OCI-LY7 (cell line): ENCODE results near the gene SBF2. TPM values are rescaled to one million over a fixed set of nuclear protein-coding genes. Genes with fewer than 3 reads are reported as not detected.

ENCODE experiments used
- BruUV-seq: library from RNA; stranded (reverse); fragments of 400-500 nt; replicated peaks from 2 replicates; lab custom pipeline; 2021; lab: Mats Ljungman, UMichigan
- CTCF ChIA-PET: fragments of 300-600 bp; sonication (Branson Sonifier 250); formaldehyde crosslinking; loops from one replicate; lab custom pipeline; 2022; ENCODE audit warnings: antibody characterized with exemption; ENCODE audit not compliant: unreplicated experiment; lab: Charles Lee
- POLR2A ChIA-PET: fragments of 300-600 bp; sonication (Branson Sonifier 250); formaldehyde crosslinking; loops from one replicate; lab custom pipeline; 2022; ENCODE audit warnings: antibody characterized with exemption; lab: Charles Lee
- DNase-seq: peaks from one replicate; pipeline ENCODE4 v3.0.0-alpha.2; 2015; ENCODE audit warnings: low spot score
- H2AFZ ChIP-seq: fragments of 200-600 bp; sonication (generic), shearing (Covaris generic); 2 replicates; pipeline ENCODE4 v1.6.1; 2014; ENCODE audit warnings: mild to moderate bottlenecking, antibody characterized with exemption, low read length, moderate library complexity
- H3K27ac ChIP-seq: fragments of 200-600 bp; sonication (generic); 2 replicates; pipeline ENCODE4 v1.5.1; 2014; ENCODE audit warnings: mixed run types, low read depth, mild to moderate bottlenecking, moderate library complexity, low read length, inconsistent platforms; ENCODE audit not compliant: poor library complexity, severe bottlenecking
- H3K36me3 ChIP-seq: fragments of 200-600 bp; sonication (generic); 2 replicates; pipeline ENCODE4 v1.6.1; 2014; ENCODE audit warnings: mild to moderate bottlenecking, antibody characterized with exemption, low read length, moderate library complexity, mixed read lengths; ENCODE audit not compliant: insufficient read depth
- H3K4me1 ChIP-seq: fragments of 200-600 bp; sonication (generic); 2 replicates; pipeline ENCODE4 v1.5.1; 2014; ENCODE audit warnings: mild to moderate bottlenecking, low read length; ENCODE audit not compliant: insufficient read depth, poor library complexity, severe bottlenecking
- H3K4me2 ChIP-seq: fragments of 200-600 bp; sonication (generic); 2 replicates; pipeline ENCODE4 v1.6.1; 2014; ENCODE audit warnings: mild to moderate bottlenecking, low read length
- H3K4me3 ChIP-seq: fragments of 200-600 bp; sonication (generic); 2 replicates; pipeline ENCODE4 v1.5.1; 2014; ENCODE audit warnings: mild to moderate bottlenecking, low read depth, low read length; ENCODE audit not compliant: poor library complexity, severe bottlenecking
- H3K79me2 ChIP-seq: fragments of 200-600 bp; sonication (generic); 2 replicates; pipeline ENCODE4 v1.6.1; 2016; ENCODE audit warnings: low read depth, mild to moderate bottlenecking, low read length, moderate library complexity, mixed read lengths; ENCODE audit not compliant: insufficient read depth
- H3K9me2 ChIP-seq: fragments of 200-600 bp; sonication (generic); 2 replicates; pipeline ENCODE4 v1.6.1; 2016; ENCODE audit warnings: mild to moderate bottlenecking, low read length, mixed read lengths; ENCODE audit not compliant: insufficient read depth
- H3K9me3 ChIP-seq: fragments of 200-600 bp; sonication (generic); 2 replicates; pipeline ENCODE4 v1.6.1; 2014; ENCODE audit warnings: mild to moderate bottlenecking, mixed run types, low read length, mixed read lengths
- H4K20me1 ChIP-seq: fragments of 200-600 bp; sonication (generic); 2 replicates; pipeline ENCODE4 v1.6.1; 2014; ENCODE audit warnings: mild to moderate bottlenecking, antibody characterized with exemption, low read length, moderate library complexity, mixed read lengths; ENCODE audit not compliant: insufficient read depth
- EZH2phosphoT487 ChIP-seq: fragments of 200-600 bp; sonication (generic); IDR thresholded peaks from 2 replicates; pipeline ENCODE4 v1.6.1; 2018; ENCODE audit warnings: low read depth, borderline replicate concordance, mild to moderate bottlenecking, mixed run types, antibody characterized with exemption, low read length, moderate library complexity, mixed read lengths
- intact Hi-C: fragments of 100-400 bp; cut with micrococcal nuclease; formaldehyde crosslinking; loops from one replicate; pipeline ENCODE4 v1.10.0; 2022; ENCODE audit not compliant: unreplicated experiment
- total RNA-seq, 2 experiments: library from RNA; depleted of rRNA in 1 of 2; stranded (reverse); fragments of >200 nt in 1 of 2; shearing (Covaris generic) in 1 of 2; gene quantifications; 2 replicates each; pipeline ENCODE4 v1.2.3, GENCODE V29; 2014 to 2022
- TF ChIP-seq, protein P1 (sequence below): fragments of 200-600 bp; sonication (generic); conservative IDR thresholded peaks from 2 replicates; pipeline ENCODE4 v1.5.1; 2014; ENCODE audit warnings: mild to moderate bottlenecking, antibody characterized with exemption, low read length, moderate library complexity, mixed read lengths

SBF2 gene
- total RNA-seq, 2 experiments from 2014 or later: 12.9 to 14.3 TPM

GRCh38 chr11:10122326-10123197 lies 171.5 kb downstream of the SBF2 start:
- Histone ChIP-seq H3K4me1 (no peaks in the 10 kb centered on the region), H3K4me3 (no peak overlapping the region), H3K9me2 (no peaks in the 10 kb centered on the region), H3K27ac (no peak overlapping the region), H4K20me1 (no peaks in the 10 kb centered on the region), H3K9me3 (no peaks in the 10 kb centered on the region), H3K36me3 (no peaks in the 10 kb centered on the region), H3K4me2 (no peak overlapping the region), H2AFZ (no peak overlapping the region), H3K79me2 (no peaks in the 10 kb centered on the region)
- CTCF ChIA-PET: no interaction called here
- intact Hi-C loops: no loop called here
- no peak for DNase-seq
- POLR2A ChIA-PET: interaction anchor here (0.6 kb wide), 1 partner anchor 81 kb away, joined by 5 read pairs; no protein-coding TSS in a partner anchor
- TF ChIP-seq, protein P1, sequence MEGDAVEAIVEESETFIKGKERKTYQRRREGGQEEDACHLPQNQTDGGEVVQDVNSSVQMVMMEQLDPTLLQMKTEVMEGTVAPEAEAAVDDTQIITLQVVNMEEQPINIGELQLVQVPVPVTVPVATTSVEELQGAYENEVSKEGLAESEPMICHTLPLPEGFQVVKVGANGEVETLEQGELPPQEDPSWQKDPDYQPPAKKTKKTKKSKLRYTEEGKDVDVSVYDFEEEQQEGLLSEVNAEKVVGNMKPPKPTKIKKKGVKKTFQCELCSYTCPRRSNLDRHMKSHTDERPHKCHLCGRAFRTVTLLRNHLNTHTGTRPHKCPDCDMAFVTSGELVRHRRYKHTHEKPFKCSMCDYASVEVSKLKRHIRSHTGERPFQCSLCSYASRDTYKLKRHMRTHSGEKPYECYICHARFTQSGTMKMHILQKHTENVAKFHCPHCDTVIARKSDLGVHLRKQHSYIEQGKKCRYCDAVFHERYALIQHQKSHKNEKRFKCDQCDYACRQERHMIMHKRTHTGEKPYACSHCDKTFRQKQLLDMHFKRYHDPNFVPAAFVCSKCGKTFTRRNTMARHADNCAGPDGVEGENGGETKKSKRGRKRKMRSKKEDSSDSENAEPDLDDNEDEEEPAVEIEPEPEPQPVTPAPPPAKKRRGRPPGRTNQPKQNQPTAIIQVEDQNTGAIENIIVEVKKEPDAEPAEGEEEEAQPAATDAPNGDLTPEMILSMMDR: no peak
- TF ChIP-seq EZH2phosphoT487: no peak
- no TSS peak for BruUV-seq

DNA sequence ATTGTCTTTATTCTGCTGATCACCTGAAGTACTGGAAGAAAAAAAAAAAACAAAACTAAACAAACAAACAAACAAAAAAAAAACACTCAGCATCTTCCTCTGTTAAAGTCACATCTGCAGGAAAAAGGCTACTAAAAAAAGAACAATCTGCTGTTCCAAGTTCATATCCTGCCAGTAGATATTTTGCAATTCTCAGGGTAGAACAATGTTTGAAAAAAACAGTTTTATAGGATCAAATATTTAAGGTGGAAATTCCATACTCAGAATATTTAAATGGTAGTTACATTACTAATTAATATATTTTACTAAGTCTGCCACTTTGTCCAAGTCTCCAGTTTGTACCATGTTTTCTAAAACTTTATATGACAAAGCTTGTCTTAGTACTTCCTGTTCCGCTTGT lies 175.2 kb downstream of the SBF2 start:
- no peak for DNase-seq
- no peak for TF ChIP-seq EZH2phosphoT487
- TF ChIP-seq, protein P1: no peak
- H3K36me3 ChIP-seq: no peaks in the 10 kb centered on the region
- no peaks in the 10 kb centered on the region for H3K4me1 ChIP-seq
- ChIA-PET CTCF (no interaction called here), POLR2A (no interaction called here)
- intact Hi-C loops: no loop called here
- H2AFZ ChIP-seq: no peak overlapping the region
- no peaks in the 10 kb centered on the region for H3K9me3 ChIP-seq
- H4K20me1 ChIP-seq: no peaks in the 10 kb centered on the region
- no peak overlapping the region for H3K4me2 ChIP-seq
- no TSS peak for BruUV-seq
- no peak overlapping the region for H3K4me3 ChIP-seq
- H3K79me2 ChIP-seq: no peaks in the 10 kb centered on the region
- no peak overlapping the region for H3K27ac ChIP-seq
- no peaks in the 10 kb centered on the region for H3K9me2 ChIP-seq
